Measurements from ENCODE around the gene PDGFD.

The PDGFD gene

DNA sequence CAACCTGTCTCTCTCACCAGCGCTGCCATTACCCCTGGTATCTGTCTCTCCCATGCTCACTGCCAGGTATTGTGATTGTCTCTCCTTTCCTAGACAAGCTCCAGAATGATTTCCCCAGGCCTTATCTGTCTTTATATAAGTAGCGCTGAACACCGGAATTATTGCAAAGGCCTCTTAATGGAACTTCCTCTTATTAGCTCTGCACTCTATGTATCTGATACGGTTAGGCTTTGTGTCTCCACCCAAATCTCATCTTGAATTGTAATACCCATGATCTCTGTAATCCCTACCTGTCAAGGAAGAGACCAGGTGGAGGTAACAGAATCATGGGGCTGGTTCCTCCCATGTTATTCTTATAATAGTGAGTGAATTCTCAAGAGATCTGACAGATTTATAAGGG lies 88.2 kb downstream of the PDGFD start:
- Histone ChIP-seq H3K4me3 (no peak overlapping the region), H3K27ac (no peak overlapping the region)
- TF ChIP-seq, protein P1, sequence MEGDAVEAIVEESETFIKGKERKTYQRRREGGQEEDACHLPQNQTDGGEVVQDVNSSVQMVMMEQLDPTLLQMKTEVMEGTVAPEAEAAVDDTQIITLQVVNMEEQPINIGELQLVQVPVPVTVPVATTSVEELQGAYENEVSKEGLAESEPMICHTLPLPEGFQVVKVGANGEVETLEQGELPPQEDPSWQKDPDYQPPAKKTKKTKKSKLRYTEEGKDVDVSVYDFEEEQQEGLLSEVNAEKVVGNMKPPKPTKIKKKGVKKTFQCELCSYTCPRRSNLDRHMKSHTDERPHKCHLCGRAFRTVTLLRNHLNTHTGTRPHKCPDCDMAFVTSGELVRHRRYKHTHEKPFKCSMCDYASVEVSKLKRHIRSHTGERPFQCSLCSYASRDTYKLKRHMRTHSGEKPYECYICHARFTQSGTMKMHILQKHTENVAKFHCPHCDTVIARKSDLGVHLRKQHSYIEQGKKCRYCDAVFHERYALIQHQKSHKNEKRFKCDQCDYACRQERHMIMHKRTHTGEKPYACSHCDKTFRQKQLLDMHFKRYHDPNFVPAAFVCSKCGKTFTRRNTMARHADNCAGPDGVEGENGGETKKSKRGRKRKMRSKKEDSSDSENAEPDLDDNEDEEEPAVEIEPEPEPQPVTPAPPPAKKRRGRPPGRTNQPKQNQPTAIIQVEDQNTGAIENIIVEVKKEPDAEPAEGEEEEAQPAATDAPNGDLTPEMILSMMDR (IDR thresholded peaks at IDR 0.05), result no peak
- DNase-seq (ENCODE audit: low spot score), result no peak

DNA sequence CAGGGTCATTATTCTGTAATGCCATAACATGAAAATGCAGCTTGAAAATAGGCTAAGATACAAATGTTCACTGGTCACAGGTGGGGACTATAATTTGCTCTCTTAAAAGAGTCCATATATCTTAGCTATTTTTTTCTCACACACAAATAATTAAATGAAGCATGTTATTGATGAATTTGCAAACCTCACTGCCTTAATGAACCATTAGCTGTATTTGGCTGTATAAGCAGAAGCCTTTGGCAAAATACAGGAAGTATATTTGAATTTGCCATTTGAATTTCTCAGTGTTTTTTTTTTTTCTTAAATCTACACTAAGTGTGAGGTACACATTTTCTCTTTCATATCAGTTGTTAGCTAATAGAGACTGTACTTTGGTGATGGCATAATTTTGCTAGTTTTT lies 88.9 kb downstream of the PDGFD start:
- TF ChIP-seq, protein P1 (IDR thresholded peaks at IDR 0.05), result no peak
- no peak overlapping the region for H3K27ac ChIP-seq
- DNase-seq (ENCODE audit: low spot score), result no peak
- H3K4me3 ChIP-seq, result no peak overlapping the region

DNA sequence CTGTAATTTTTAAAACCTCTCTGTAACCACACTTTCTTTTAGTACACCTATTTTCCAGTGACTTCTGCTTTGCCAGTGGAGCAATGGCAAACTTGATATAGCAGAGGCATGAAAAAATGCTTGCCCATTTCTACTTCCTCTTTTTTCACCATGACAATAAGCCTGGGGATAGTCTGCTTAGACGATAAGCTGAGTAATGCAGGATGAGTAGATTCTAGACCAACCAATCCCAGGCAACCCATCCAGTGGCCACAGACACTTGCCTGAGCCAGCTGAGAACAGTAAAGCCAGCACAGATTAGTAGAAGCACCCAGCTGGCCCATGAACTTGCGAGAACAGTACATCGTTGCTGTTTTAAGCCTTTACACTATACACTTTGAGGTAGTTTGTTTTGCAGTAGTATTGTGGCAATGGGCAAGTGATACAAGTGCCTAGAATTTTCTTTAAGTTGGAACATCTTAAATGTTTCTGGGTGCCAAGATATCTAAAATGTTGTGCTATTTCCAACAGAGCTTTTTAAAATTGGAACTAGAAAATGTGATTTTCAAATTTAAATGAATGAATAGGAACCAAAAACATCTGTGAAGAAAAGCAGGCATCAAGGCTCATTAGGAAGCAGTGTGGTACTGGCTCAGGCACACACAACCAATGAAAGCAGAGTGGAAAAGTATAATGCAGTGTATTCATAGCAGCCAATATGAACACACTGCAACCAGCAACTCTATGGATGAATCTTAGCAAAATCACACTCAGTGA lies 89.8 kb downstream of the PDGFD start:
- Histone ChIP-seq H3K27ac (no peak overlapping the region), H3K4me3 (no peak overlapping the region)
- DNase-seq (ENCODE audit: low spot score), result no peak
- TF ChIP-seq, protein P1 (IDR thresholded peaks at IDR 0.05), result no peak

DNA sequence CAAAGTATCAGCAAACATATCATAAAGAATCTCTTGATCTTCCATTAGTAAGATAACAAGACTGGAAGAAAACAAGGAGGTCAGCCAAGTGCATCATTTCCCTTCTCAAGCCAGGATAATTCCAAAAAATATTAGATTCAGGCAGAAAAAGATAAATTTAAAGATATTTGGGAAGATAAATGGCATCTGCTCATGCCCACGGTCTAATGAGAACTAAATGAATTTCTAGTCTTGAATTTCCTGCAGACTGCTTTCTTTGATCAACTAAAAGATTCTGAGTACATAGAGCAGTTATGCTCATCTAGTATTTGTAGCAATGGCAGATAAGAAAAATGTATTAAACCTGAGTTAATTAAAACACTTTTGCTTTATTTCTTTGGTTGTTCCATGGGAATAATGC lies 96.4 kb downstream of the PDGFD start:
- TF ChIP-seq, protein P1 (IDR thresholded peaks at IDR 0.05), result no peak
- Histone ChIP-seq H3K27ac (no peak overlapping the region), H3K4me3 (no peak overlapping the region)
- no peak for DNase-seq (ENCODE audit: low spot score)

- TF ChIP-seq, protein P1 (IDR thresholded peaks at IDR 0.05), result no peak
- Histone ChIP-seq H3K4me3 (no peak overlapping the region), H3K27ac (no peak overlapping the region)
- DNase-seq (ENCODE audit: low spot score), result no peak
Measured at GRCh38 chr11:104064034-104064630, 99.8 kb downstream of the PDGFD start.

DNA sequence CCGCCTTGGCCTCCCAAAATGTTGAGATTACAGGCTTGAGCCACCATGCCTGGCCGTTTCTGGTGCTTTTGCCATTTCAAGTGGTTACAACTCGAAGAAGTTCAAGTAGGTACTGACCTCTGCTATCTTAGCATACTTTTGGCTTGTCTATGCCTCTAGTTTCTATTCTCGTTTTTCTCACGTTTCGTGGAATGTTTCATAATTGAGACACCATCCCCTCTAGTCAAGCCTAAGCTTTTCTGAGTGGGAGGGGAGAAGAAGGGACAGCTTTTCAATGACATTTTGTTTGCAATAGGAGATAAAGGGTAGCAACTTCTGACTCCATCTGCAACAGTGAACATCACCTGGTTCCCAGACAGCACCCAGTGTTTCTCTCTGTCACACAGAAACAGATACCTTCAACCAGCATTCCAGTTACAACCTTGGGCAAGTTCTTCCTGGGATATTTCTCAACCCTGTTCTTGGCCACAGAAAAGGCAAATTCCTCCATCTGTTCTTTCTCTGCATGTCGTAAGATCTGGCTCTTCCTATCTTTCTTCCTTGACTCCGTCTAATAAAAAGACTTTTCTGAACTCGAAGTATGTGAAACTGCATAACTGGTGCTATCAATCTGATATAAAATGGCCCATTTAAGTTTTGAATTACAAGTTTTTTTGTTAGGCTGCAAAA lies 102.0 kb downstream of the PDGFD start:
- DNase-seq (ENCODE audit: low spot score), result no peak

More for the DNA sequence above, 102.0 kb downstream of the PDGFD start:
- Histone ChIP-seq H3K4me3 (no peak overlapping the region), H3K27ac (peak overlapping the region in 1 of 2 donors; percentile 17)
- TF ChIP-seq, protein P1 (IDR thresholded peaks at IDR 0.05), result no peak
